ENCODE results near the gene KAT8. TPM values are rescaled to one million over a fixed set of nuclear protein-coding genes. Genes with fewer than 3 reads are reported as not detected.
A peak's percentile ranks its signal among the peaks of the same experiment; 100 is the strongest.

KAT8 gene
- total and polyA plus RNA-seq, 2 of the 13 experiments (the other 11 are each of a cell fraction or from before 2014, with no cell fraction given), result 79.0 to 84.2 TPM

DNA sequence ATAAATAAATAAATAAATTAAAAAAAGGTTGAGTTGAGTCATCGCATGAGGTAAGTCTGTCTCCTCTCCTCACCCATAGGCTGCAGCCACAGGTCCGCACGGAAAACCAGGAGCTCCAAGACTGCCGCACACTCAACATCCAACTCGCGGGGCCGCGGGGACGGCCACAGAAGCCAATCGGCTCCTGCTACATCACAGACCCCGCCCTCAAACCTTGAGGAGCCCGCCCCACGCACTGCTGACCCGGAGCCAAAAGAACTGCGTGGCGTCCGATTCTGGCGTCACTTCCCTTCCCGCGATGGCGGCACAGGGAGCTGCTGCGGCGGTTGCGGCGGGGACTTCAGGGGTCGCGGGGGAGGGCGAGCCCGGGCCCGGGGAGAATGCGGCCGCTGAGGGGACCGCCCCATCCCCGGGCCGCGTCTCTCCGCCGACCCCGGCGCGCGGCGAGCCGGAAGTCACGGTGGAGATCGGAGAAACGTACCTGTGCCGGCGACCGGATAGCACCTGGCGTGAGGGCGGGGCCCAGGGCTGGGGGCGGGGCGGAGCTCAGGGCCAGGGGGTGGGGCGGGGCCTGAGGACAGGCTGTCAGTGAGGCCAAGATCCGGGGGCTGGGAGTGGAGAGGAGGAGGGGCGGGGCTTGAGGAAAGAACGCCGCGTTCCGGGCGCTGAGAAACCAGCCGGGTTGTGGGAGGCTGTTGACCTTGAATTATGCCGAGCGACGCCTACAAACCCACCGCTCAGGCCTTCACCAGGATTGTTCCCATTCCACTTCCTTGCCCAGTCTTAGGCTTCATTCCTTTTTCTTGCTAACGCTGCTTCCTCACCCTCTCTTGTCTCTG lies at the start of gene KAT8 (continued):
- TF ChIP-seq, protein P1, sequence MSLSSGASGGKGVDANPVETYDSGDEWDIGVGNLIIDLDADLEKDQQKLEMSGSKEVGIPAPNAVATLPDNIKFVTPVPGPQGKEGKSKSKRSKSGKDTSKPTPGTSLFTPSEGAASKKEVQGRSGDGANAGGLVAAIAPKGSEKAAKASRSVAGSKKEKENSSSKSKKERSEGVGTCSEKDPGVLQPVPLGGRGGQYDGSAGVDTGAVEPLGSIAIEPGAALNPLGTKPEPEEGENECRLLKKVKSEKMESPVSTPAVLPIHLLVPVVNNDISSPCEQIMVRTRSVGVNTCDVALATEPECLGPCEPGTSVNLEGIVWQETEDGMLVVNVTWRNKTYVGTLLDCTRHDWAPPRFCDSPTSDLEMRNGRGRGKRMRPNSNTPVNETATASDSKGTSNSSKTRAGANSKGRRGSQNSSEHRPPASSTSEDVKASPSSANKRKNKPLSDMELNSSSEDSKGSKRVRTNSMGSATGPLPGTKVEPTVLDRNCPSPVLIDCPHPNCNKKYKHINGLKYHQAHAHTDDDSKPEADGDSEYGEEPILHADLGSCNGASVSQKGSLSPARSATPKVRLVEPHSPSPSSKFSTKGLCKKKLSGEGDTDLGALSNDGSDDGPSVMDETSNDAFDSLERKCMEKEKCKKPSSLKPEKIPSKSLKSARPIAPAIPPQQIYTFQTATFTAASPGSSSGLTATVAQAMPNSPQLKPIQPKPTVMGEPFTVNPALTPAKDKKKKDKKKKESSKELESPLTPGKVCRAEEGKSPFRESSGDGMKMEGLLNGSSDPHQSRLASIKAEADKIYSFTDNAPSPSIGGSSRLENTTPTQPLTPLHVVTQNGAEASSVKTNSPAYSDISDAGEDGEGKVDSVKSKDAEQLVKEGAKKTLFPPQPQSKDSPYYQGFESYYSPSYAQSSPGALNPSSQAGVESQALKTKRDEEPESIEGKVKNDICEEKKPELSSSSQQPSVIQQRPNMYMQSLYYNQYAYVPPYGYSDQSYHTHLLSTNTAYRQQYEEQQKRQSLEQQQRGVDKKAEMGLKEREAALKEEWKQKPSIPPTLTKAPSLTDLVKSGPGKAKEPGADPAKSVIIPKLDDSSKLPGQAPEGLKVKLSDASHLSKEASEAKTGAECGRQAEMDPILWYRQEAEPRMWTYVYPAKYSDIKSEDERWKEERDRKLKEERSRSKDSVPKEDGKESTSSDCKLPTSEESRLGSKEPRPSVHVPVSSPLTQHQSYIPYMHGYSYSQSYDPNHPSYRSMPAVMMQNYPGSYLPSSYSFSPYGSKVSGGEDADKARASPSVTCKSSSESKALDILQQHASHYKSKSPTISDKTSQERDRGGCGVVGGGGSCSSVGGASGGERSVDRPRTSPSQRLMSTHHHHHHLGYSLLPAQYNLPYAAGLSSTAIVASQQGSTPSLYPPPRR (CRISPR knock-in tag; IDR thresholded peaks at IDR 0.05; ENCODE audit: borderline replicate concordance), result peak; percentile 18; the same call in 1 of the 2 replicates
- TF ChIP-seq ZNF781 (CRISPR knock-in tag; IDR thresholded peaks at IDR 0.05; ENCODE audit: borderline replicate concordance, not compliant biosample characterization) (no peak), AHR (CRISPR knock-in tag; IDR thresholded peaks at IDR 0.05) (peak; percentile 77), MED1 (CRISPR knock-in tag; IDR thresholded peaks at IDR 0.05) (peak; percentile 58; the same call in 1 of the 2 replicates), ERF (CRISPR knock-in tag; IDR thresholded peaks at IDR 0.05) (peak; percentile 96; the same call in 1 of the 2 replicates), PHF21A (CRISPR knock-in tag; IDR thresholded peaks at IDR 0.05) (peak; percentile 76), ZBTB21 (CRISPR knock-in tag; IDR thresholded peaks at IDR 0.05) (peak; percentile 97), TEAD3 (CRISPR knock-in tag; optimal IDR thresholded peaks at IDR 0.05; ENCODE audit: borderline replicate concordance) (peak; percentile 44), YEATS2 (CRISPR knock-in tag; IDR thresholded peaks at IDR 0.05; ENCODE audit: borderline replicate concordance) (peak; percentile 85), SSRP1 (CRISPR knock-in tag; IDR thresholded peaks at IDR 0.05) (no peak), TOPORS (CRISPR knock-in tag; IDR thresholded peaks at IDR 0.05) (peak; percentile 92), KAT7 (CRISPR knock-in tag; IDR thresholded peaks at IDR 0.05; ENCODE audit: borderline replicate concordance) (peak; percentile 87; the same call in 1 of the 2 replicates), RXRB (CRISPR knock-in tag; IDR thresholded peaks at IDR 0.05; ENCODE audit: borderline replicate concordance) (peak; percentile 41; the same call in 1 of the 2 replicates)
- TF ChIP-seq, protein P2, sequence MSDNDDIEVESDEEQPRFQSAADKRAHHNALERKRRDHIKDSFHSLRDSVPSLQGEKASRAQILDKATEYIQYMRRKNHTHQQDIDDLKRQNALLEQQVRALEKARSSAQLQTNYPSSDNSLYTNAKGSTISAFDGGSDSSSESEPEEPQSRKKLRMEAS (IDR thresholded peaks at IDR 0.05), result peak; percentile 64
- TF ChIP-seq, protein P3, sequence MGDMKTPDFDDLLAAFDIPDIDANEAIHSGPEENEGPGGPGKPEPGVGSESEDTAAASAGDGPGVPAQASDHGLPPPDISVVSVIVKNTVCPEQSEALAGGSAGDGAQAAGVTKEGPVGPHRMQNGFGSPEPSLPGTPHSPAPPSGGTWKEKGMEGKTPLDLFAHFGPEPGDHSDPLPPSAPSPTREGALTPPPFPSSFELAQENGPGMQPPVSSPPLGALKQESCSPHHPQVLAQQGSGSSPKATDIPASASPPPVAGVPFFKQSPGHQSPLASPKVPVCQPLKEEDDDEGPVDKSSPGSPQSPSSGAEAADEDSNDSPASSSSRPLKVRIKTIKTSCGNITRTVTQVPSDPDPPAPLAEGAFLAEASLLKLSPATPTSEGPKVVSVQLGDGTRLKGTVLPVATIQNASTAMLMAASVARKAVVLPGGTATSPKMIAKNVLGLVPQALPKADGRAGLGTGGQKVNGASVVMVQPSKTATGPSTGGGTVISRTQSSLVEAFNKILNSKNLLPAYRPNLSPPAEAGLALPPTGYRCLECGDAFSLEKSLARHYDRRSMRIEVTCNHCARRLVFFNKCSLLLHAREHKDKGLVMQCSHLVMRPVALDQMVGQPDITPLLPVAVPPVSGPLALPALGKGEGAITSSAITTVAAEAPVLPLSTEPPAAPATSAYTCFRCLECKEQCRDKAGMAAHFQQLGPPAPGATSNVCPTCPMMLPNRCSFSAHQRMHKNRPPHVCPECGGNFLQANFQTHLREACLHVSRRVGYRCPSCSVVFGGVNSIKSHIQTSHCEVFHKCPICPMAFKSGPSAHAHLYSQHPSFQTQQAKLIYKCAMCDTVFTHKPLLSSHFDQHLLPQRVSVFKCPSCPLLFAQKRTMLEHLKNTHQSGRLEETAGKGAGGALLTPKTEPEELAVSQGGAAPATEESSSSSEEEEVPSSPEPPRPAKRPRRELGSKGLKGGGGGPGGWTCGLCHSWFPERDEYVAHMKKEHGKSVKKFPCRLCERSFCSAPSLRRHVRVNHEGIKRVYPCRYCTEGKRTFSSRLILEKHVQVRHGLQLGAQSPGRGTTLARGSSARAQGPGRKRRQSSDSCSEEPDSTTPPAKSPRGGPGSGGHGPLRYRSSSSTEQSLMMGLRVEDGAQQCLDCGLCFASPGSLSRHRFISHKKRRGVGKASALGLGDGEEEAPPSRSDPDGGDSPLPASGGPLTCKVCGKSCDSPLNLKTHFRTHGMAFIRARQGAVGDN (CRISPR knock-in tag; IDR thresholded peaks at IDR 0.05), result peak; percentile 88
- TF ChIP-seq, protein P4, sequence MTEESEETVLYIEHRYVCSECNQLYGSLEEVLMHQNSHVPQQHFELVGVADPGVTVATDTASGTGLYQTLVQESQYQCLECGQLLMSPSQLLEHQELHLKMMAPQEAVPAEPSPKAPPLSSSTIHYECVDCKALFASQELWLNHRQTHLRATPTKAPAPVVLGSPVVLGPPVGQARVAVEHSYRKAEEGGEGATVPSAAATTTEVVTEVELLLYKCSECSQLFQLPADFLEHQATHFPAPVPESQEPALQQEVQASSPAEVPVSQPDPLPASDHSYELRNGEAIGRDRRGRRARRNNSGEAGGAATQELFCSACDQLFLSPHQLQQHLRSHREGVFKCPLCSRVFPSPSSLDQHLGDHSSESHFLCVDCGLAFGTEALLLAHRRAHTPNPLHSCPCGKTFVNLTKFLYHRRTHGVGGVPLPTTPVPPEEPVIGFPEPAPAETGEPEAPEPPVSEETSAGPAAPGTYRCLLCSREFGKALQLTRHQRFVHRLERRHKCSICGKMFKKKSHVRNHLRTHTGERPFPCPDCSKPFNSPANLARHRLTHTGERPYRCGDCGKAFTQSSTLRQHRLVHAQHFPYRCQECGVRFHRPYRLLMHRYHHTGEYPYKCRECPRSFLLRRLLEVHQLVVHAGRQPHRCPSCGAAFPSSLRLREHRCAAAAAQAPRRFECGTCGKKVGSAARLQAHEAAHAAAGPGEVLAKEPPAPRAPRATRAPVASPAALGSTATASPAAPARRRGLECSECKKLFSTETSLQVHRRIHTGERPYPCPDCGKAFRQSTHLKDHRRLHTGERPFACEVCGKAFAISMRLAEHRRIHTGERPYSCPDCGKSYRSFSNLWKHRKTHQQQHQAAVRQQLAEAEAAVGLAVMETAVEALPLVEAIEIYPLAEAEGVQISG (CRISPR knock-in tag; IDR thresholded peaks at IDR 0.05), result peak; percentile 94
- TF ChIP-seq, protein P5, sequence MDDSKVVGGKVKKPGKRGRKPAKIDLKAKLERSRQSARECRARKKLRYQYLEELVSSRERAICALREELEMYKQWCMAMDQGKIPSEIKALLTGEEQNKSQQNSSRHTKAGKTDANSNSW (CRISPR knock-in tag; IDR thresholded peaks at IDR 0.05; ENCODE audit: borderline replicate concordance), result peak; percentile 76; the same call in 1 of the 2 replicates

Data from HepG2 (cell line).